Upper lobe of right lung (tissue), 1 donor: ENCODE data around the gene IRF3. TPM values are rescaled to one million over a fixed set of nuclear protein-coding genes. Genes with fewer than 3 reads are reported as not detected.

Experiments
- ATAC-seq: fragments of 200-7000 bp; cut with Tn5 transposase; one replicate; pipeline ENCODE4 v1.9.1; 2020; ENCODE audit warnings: mild to moderate bottlenecking, moderate library complexity
- DNase-seq: peaks from one replicate; pipeline ENCODE4 v3.0.0-alpha.2; 2020
- H3K27ac ChIP-seq: fragments of 200-600 bp; one replicate; pipeline ENCODE4 v1.8.0; 2022
- H3K27me3 ChIP-seq: fragments of 200-600 bp; one replicate; pipeline ENCODE4 v1.8.0; 2022; ENCODE audit warnings: mild to moderate bottlenecking
- H3K36me3 ChIP-seq: fragments of 200-600 bp; one replicate; pipeline ENCODE4 v1.8.0; 2022
- H3K4me1 ChIP-seq: fragments of 200-600 bp; one replicate; pipeline ENCODE4 v1.8.0; 2022
- H3K4me3 ChIP-seq: fragments of 200-600 bp; one replicate; pipeline ENCODE4 v1.8.0; 2022; ENCODE audit warnings: mild to moderate bottlenecking
- H3K9me3 ChIP-seq: fragments of 200-600 bp; one replicate; pipeline ENCODE4 v1.8.0; 2022
- intact Hi-C: fragments of 100-400 bp; cut with DNase I; formaldehyde crosslinking; loops from one replicate; pipeline ENCODE4 v1.11.0; 2022
- total RNA-seq: library from RNA; stranded (reverse); fragmentation: NEBNext Ultra II Directional; extraction: Animal tissue kit (Norgen Biotek cat#: 25700); gene quantifications from one replicate; pipeline ENCODE4 v1.2.1, GENCODE V29; 2021
- TF ChIP-seq, protein P1 (sequence below): fragments of 200-600 bp; IDR thresholded peaks from one replicate; pipeline ENCODE4 v1.8.0; 2022; ENCODE audit warnings: antibody characterized with exemption
- donor health status: DM: no; HTN: yes; CAD: no; lungs with severe emphysema.

The IRF3 gene
- total RNA-seq, 1 donor from 2014 or later = 86.4 TPM

DNA sequence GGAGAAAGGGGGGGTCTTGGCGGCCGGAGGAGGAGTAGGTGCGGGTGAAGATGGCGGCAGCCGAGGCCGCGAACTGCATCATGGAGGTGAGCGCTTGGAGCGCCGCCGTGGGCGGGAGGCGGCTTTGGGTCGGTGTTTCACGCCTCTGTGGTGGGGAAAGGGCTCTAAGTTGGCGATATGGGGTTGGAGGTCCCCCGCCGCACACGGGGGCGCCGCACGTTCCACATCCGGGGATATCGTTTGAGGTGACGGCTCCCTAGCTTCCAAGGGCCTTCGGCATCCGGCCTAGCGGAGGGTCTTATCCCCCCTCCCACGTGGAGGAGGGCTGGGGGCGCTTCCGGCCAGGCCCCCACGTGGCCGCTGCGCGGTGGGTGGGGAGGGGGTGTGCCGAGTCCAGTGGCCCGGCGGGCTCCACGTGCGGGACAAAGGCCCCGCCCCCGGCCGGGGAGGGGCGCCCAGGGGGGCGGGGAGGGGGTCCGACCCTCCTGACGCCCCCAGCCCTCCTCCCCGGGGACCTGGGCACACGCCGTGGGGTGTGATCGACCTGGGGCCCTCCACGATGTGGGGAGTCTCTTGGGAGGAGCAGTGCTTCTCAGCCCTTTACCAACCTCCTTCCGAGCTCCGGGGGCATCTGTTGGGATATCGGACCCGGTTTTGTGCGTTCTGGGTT, 11.7 kb upstream of the IRF3 start, which contains the start of gene PRMT1:
Gene PRMT1 (plus strand): TSS at position 41 of the 670 bp plus-strand sequence. CDS start 10 bp downstream, at position 51.
- intact Hi-C loops = no loop called here
- peaks cover 14% of the 10 kb centered on the region for H3K36me3 ChIP-seq
- H3K27me3 ChIP-seq = no peaks in the 10 kb centered on the region
- H3K9me3 ChIP-seq = no peaks in the 10 kb centered on the region
- H3K27ac ChIP-seq = peak within 1 kb of the TSS; percentile 97
- ATAC-seq (peak; percentile 0), DNase-seq (peak; percentile 79)
- H3K4me3 ChIP-seq = peak within 1 kb of the TSS; percentile 99
- TF ChIP-seq, protein P1, sequence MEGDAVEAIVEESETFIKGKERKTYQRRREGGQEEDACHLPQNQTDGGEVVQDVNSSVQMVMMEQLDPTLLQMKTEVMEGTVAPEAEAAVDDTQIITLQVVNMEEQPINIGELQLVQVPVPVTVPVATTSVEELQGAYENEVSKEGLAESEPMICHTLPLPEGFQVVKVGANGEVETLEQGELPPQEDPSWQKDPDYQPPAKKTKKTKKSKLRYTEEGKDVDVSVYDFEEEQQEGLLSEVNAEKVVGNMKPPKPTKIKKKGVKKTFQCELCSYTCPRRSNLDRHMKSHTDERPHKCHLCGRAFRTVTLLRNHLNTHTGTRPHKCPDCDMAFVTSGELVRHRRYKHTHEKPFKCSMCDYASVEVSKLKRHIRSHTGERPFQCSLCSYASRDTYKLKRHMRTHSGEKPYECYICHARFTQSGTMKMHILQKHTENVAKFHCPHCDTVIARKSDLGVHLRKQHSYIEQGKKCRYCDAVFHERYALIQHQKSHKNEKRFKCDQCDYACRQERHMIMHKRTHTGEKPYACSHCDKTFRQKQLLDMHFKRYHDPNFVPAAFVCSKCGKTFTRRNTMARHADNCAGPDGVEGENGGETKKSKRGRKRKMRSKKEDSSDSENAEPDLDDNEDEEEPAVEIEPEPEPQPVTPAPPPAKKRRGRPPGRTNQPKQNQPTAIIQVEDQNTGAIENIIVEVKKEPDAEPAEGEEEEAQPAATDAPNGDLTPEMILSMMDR = no peak
- peaks cover 33% of the 10 kb centered on the region for H3K4me1 ChIP-seq

DNA sequence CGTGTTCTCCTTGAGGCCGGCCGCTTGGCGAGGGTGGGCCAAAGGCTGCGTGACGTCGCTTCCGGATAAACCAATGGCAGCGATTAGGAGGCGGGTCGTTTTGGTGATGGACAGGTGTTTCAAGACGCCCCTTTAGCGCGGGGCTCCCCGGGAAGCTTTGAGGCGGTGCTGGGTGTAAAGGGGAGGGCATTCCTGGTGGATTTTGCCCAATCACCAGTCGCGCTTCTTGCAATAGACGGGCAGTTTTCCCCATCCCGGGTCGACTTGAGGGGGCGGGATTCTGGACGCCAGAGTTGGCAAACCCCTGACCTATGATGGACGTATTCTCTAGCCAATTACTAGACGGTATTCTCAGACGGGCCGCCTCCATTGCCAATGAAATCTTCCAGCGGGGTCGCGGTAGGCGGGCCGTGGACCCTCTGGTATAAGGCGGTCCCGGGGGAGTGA, 11.2 kb upstream of the IRF3 start:
- no peaks in the 10 kb centered on the region for H3K9me3 ChIP-seq
- peaks cover 8% of the 10 kb centered on the region for H3K36me3 ChIP-seq
- H3K27me3 ChIP-seq = no peaks in the 10 kb centered on the region
- peak overlapping the region; percentile 99 for H3K4me3 ChIP-seq
- H3K27ac ChIP-seq = peak overlapping the region; percentile 97
- TF ChIP-seq, protein P1 = no peak
- peak; percentile 99 for DNase-seq
- peak; percentile 88 for ATAC-seq
- intact Hi-C loops = no loop called here
- peaks cover 38% of the 10 kb centered on the region for H3K4me1 ChIP-seq

DNA sequence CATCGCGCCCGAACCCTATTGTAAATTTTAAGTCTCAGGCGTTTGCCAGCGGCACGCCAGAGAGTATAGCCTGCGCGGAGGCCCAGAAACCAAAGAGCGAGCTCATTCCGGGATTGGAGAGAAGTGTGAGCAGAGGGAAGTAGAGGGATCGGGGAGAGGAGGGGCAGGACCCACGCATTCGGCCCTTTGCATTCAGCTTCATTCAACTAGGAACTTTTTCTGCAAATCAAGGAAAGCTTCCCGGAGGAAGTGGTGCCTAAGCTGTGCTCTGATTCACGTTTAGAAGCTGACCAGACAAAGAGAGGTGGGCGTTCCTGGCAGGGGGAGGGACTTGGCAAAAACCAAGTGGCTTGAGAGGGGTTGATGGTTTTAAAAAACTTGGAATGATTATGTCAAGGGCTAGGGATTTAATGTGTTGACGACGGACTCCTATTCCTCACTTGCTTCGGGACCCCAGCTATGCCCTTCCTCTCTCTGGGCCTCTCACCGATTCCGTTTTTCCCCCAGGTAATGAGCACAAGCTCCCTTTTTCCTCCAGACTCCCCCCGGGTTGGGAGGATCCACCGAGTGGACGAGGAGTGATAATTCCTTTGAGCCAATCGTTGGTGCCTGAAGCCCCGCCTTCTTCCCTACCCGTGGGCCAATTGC, 10.6 kb upstream of the IRF3 start:
- peak; percentile 56 for ATAC-seq
- Histone ChIP-seq H3K27ac (peak overlapping the region; percentile 97), H3K9me3 (no peaks in the 10 kb centered on the region), H3K4me3 (peak overlapping the region; percentile 44), H3K4me1 (peaks cover 38% of the 10 kb centered on the region), H3K27me3 (no peaks in the 10 kb centered on the region), H3K36me3 (peaks cover 3% of the 10 kb centered on the region)
- peak; percentile 90 for DNase-seq
- intact Hi-C loops = no loop called here
- TF ChIP-seq, protein P1 = no peak

DNA sequence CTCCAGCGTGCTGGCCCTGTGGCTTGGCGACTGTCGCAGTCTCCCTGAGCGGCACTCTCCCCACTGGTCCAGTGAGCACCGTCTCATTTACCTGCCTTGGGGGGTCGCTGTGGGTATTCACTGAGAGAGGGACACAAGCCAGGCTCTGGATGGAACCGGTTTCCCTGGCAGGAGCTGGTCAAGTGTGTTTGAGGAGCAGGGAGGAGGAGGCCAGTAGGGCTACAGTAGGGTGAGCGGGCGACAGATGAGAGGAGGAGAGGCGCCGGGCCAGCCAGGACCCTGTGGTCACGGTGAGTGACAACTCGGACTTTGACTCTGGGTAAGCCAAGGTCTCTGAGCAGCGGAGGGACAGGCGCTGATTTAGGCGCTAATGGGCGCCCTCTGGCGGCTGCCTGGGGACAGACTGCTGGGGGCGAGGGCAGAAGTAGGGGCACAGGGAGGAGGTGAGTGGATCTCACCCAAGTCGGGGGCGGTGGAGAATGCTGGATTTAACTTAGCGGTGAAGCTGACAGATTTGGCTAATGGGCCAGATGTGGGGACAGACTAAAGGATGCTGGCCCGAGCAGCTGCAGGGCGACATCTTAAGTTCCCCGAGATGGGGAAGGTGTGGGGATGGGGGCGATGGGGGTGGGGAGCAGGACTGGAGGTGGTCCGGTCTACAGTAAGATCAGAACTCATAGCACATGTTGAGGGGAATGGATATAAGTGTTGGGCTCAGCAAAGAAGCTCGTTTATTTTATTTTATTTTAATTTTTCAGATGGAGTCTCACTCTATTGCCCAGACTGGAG, 6.7 kb upstream of the IRF3 start:
- intact Hi-C loops = no loop called here
- TF ChIP-seq, protein P1 = peak; percentile 89
- ATAC-seq = peak; percentile 42
- peak; percentile 88 for DNase-seq
- peaks cover 10% of the 10 kb centered on the region for H3K4me1 ChIP-seq
- H3K9me3 ChIP-seq = no peaks in the 10 kb centered on the region
- no peaks in the 10 kb centered on the region for H3K27me3 ChIP-seq
- H3K27ac ChIP-seq = peak overlapping the region; percentile 39
- no peaks in the 10 kb centered on the region for H3K36me3 ChIP-seq
- no peak overlapping the region for H3K4me3 ChIP-seq

DNA sequence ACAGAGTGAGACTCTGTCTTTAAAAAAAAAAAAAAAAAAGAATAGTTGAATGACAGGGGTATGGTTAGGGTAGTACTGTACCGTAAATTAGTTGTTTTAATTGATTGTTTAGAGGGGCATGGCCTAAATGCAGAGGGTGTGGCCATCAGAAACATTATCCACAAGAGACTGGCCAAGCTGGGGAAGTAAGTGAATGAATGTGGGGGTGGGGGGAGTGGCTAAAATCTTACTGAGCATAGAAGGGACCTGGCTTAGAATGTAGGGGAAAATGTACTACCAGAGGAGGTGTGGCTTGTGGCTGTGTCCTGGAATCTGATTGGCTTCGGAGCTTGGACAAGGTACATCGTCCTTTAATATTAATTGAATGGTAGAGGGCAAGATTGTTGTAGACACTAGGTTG, 3.9 kb upstream of the IRF3 start:
- TF ChIP-seq, protein P1 = no peak
- no peak overlapping the region for H3K27ac ChIP-seq
- no peaks in the 10 kb centered on the region for H3K9me3 ChIP-seq
- H3K36me3 ChIP-seq = no peaks in the 10 kb centered on the region
- no peak overlapping the region for H3K4me3 ChIP-seq
- ATAC-seq (no peak), DNase-seq (no peak)
- H3K27me3 ChIP-seq = no peaks in the 10 kb centered on the region
- peaks cover 14% of the 10 kb centered on the region for H3K4me1 ChIP-seq
- intact Hi-C loops = no loop called here
